ENCODE data around the gene ZBP1.

Gene ZBP1

GRCh38 chr20:57657535-57658446 is 37.6 kb upstream of the ZBP1 start:
- peak; percentile 53 for DNase-seq

- peak; percentile 13 for DNase-seq
Observed at GRCh38 chr20:57656821-57657534, 36.8 kb upstream of the ZBP1 start.

- DNase-seq: peak; percentile 19
Observed at GRCh38 chr20:57656252-57656820, 36.1 kb upstream of the ZBP1 start.

- DNase-seq: peak; percentile 16
Observed at GRCh38 chr20:57655809-57656155, 35.6 kb upstream of the ZBP1 start.

DNA sequence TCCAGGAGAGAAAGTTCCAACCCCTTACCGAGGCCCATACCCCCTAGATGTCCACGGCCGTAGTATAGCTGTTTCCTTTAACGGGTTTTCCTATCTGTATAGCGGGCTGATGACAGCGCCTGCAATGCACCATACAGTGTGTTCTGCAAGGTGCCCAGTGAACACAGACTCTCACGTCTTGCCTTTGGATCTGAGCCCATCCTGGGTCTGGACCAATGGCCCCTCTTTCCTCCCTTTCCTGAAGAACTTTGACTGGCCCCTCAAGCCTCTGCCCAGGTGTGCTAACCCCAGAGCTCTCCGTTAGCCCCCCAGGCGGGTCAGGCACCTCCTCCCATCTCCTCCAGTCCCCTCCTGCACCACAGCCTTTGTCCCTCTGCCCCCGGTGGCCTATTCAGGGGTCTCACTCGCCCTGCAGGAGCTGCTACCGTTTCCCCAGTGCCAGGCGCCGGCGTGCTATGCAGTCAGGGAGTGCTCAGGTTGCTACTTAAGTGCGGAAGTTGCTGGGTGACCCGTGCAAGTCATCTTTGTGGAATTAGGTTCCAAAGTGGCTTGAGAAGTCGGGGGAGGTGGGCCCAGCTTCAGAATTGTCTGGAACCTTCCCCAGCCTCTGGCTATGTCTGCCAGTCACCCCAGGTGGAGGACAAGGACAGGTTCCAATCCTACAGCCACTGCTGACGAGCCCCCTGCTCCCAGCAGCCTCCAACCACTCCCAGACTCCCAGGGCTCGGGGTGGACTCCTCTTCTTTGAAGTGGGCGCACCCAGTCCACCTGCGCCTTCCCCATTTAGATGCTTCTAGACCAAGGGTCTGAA is 35.0 kb upstream of the ZBP1 start:
- DNase-seq: peak; percentile 17

GRCh38 chr20:57654363-57654997 is 34.3 kb upstream of the ZBP1 start:
- DNase-seq: peak; percentile 69

DNA sequence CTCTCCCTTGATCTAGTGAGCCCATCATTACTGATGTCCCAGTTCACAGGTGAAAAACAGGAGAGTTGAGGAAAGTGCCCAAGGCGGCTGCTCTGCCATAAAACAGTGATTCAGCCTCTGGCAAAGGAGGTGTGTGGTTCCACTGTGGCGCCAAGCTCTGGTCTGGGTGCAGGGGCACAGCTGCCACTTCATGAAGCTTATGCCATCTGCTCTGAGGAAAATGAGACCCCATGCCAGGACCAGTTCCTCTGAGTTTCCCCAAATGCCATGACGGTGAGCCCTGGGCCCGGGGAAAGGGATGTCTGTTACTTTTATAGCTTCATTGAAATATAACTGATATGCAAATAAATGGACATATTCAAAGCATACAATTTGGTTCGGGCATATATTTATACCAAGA is 33.7 kb upstream of the ZBP1 start:
- peak; percentile 22 for DNase-seq

GRCh38 chr20:57653546-57653900 is 33.3 kb upstream of the ZBP1 start:
- DNase-seq: no peak

DNA sequence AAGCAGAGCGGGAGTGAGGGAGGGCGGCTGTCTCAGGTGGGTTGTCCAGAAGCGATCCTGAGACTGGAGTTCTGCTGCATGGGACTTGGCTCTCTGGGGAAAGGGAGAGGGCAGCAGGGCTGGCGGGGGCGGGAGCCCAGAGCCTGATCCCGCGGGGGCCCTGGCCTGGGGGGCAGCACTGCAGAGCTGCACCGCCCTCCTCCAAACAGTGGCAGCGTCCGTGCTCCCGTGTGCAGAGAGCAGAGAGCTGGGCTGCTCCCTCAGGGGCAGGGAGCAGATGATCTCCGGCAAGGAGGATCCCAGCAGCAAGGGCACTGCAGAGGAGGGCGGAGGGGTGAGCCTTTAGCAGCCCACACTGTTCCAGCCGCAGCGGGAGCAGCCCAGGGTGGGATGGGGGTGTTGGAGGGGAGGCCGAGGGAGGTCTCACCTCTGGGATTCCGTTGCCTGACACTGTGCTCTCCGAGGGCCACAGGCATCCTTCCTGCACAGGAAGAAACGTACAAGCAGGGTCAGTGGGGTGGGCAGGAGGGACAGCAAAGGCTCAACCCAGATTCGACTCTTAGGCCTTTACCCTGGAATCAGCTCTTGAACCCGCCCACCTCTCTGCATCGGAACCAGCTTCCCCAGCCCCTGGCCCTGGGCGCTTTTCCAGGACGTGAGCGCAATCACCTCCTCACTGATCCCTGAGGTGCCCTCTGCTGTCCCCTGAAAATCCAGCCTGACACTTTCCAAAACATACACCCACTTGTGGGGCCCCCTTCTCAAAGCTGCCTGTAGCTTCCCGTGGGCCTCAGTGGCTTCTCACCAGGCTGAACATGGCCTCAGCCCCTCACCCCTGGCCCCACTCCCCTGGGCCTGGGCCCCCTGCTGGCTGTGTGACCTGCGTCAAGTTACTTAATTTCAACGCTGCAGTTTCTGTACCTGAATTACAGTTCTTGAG is 32.6 kb upstream of the ZBP1 start:
- no peak for DNase-seq

DNA sequence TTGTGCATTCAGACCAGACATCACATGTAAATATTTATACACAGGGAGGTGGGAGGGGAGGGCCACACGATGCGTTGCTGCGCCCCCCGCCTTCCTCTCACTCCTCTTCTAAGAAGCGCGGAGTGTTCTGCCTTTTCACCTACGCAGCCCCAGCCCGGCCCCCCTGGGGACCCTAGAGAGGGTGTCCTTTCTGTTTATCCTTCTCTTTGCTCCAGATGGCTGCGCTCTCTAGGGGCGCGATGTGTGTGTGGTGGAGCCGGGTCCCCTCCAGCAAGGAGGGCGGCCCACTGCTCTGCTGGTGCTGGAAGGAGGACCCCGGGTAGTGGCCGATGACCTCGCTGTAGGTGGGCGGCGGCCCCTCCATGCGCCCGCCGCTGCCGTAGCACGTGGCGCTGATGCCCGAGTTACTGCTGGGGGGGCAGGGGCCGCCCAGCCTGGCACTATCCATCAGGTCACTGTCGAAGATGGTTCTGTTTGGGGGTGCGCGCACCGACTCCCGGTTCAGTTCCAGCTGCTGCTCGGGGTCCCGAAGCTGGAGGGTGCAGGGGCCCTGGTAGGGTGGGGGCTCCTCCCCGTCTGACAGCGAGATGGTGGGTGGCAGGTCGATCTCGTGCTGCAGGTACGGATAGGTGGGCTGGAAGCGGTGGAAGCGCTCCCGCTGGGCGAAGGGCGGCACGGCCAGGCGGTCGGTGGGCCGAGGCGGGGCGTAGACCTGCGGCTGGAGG is 31.8 kb upstream of the ZBP1 start:
- DNase-seq: no peak

GRCh38 chr20:57650756-57651483 is 30.7 kb upstream of the ZBP1 start:
- no peak for DNase-seq

DNA sequence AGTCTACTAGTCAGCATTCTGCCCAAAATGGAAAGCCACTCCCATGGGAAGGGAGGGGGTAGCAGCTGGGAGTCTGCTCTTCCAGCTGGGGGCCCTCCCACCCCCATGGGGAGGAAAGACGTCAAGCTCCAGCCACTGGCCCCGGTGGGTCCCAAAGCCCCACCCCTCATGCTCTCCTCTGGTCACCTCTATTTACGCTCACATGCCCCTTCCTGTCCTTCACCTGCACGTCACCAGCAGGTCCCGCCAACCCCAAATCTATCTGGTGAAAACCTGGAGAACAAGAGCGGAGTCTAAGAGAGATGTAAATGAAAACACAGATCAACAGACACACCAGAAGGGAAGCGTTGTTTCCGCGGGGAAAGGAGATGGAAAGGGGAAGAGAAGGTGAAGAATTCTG is 30.0 kb upstream of the ZBP1 start:
- no peak for DNase-seq

- DNase-seq: no peak
Observed at GRCh38 chr20:57649617-57650015, 29.4 kb upstream of the ZBP1 start.

DNA sequence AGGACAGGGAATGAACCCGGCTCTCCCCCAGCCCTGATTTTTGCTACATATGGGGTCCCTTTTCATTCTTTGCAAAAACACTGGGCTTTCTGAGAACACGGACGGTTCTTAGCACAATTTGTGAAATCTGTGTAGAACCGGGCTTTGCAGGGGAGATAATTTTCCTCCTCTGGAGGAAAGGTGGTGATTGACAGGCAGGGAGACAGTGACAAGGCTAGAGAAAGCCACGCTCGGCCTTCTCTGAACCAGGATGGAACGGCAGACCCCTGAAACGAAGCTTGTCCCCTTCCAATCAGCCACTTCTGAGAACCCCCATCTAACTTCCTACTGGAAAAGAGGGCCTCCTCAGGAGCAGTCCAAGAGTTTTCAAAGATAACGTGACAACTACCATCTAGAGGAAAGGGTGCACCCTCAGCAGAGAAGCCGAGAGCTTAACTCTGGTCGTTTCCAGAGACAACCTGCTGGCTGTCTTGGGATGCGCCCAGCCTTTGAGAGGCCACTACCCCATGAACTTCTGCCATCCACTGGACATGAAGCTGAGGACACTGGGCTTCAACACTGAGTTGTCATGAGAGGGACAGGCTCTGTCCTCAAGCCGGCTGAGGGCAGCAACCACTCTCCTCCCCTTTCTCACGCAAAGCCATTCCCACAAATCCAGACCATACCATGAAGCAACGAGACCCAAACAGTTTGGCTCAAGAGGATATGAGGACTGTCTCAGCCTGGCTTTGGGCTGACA is 28.8 kb upstream of the ZBP1 start:
- no peak for DNase-seq

GRCh38 chr20:57647933-57648785 is 27.9 kb upstream of the ZBP1 start:
- no peak for DNase-seq

GRCh38 chr20:57647006-57647932 is 27.0 kb upstream of the ZBP1 start:
- no peak for DNase-seq

DNA sequence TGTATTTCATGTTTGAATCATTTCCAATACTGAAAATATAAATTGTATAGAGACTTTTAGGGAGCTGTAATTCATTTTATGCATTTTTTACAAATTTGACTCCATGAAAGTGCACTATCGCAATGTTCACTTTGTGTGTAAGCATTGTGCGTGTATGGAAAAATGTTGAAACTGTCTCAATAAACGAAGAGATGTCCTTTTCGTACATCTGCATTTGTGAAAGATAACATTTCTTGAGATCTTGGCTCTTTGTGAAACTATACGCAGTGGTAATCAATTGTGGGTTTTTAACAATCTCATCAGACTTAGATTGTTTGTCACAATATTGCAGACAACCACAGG is 18.6 kb upstream of the ZBP1 start:
- DNase-seq: no peak
